HFFc6 (cell line): ENCODE results near the gene RAD51B. TPM values are rescaled to one million over a fixed set of nuclear protein-coding genes. Genes with fewer than 3 reads are reported as not detected.

Experiments
- DNase-seq: peaks from one replicate; pipeline ENCODE4 v3.0.0-alpha.2; 2018
- H3K27ac Mint-ChIP-seq: 2 replicates; pipeline ENCODE4 v1.8.0; 2020; ENCODE audit warnings: mild to moderate bottlenecking, mixed read lengths
- H3K27me3 Mint-ChIP-seq: 2 replicates; pipeline ENCODE4 v1.8.0; 2021; ENCODE audit warnings: mild to moderate bottlenecking, moderate library complexity, mixed read lengths; ENCODE audit not compliant: insufficient read depth
- H3K36me3 Mint-ChIP-seq: 2 replicates; pipeline ENCODE4 v1.8.0; 2021; ENCODE audit warnings: low read depth, mixed read lengths
- H3K4me1 Mint-ChIP-seq: 2 replicates; pipeline ENCODE4 v1.8.0; 2020; ENCODE audit warnings: low read depth, mixed read lengths
- H3K4me3 Mint-ChIP-seq: 2 replicates; pipeline ENCODE4 v1.8.0; 2020; ENCODE audit warnings: mild to moderate bottlenecking, moderate library complexity, mixed read lengths
- H3K9me3 Mint-ChIP-seq: 2 replicates; pipeline ENCODE4 v1.8.0; 2020; ENCODE audit warnings: mild to moderate bottlenecking, mixed read lengths
- CTCF ChIP-seq: fragments of 200-600 bp; sonication (generic); IDR thresholded peaks from 2 replicates; pipeline ENCODE4 v1.5.0; 2021; ENCODE audit warnings: antibody characterized with exemption, mild to moderate bottlenecking
- total RNA-seq, 6 experiments: library from RNA; stranded (reverse); fragmentation: NEBNext Ultra II Directional; extraction: Animal tissue kit (Norgen Biotek cat#: 25700); gene quantifications; 2 replicates in 1 of 6; 3 replicates in 5 of 6; pipeline ENCODE4 v1.2.3, GENCODE V29; 2021

RAD51B gene
- total RNA-seq, 6 experiments from 2014 or later = 7.1 to 12.4 (median 9.6) TPM

DNA sequence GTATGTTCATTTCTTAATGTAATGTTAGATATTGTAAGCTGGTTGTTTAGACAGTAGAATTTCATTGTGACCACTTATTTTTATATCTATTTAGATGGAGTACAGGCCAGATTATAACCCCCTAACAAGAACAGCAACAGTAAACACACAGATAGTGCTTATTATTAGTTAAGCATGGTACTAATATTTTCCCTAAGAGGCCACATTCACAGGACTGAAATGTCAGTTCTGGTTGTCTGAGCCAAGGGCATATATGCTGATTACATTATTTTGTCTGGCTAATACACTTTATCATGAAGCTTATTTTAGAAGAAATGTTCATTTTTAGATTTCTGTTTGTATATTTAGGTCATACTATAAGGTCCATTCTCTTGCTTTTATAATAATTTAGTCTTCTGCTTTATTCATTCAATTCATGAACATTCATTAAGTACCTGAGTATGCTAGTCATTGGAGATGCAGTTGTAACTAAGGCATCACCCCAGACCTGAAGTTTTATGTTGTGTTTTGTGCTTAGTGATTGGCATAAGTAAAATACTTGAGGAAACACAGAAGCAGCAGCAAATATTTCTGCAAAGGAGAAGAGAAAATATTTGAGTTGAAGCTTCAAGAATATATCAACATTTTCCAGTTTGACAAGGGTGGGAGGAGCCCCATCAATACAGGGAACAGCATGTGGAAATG lies 413.7 kb downstream of the RAD51B start:
- no peak for DNase-seq
- H3K27me3 Mint-ChIP-seq = no peaks in the 10 kb centered on the region; the same call in 1 of the 2 replicates
- H3K27ac Mint-ChIP-seq = no peak overlapping the region
- no peaks in the 10 kb centered on the region for H3K9me3 Mint-ChIP-seq
- H3K4me3 Mint-ChIP-seq = no peak overlapping the region
- no peak for TF ChIP-seq CTCF
- peaks cover 3% of the 10 kb centered on the region; the same call in 1 of the 2 replicates for H3K36me3 Mint-ChIP-seq
- peaks cover 30% of the 10 kb centered on the region for H3K4me1 Mint-ChIP-seq

- Mint-ChIP-seq H3K27me3 (no peaks in the 10 kb centered on the region; the same call in 1 of the 2 replicates), H3K4me3 (no peak overlapping the region), H3K9me3 (no peaks in the 10 kb centered on the region), H3K27ac (no peak overlapping the region), H3K4me1 (peaks cover 35% of the 10 kb centered on the region), H3K36me3 (peaks cover 3% of the 10 kb centered on the region; the same call in 1 of the 2 replicates)
- no peak for DNase-seq
- no peak for TF ChIP-seq CTCF
These were observed 414.7 kb downstream of the RAD51B start for GRCh38 chr14:68234101-68234905.

- Mint-ChIP-seq H3K27me3 (no peaks in the 10 kb centered on the region; the same call in 1 of the 2 replicates), H3K4me3 (no peak overlapping the region), H3K4me1 (peaks cover 35% of the 10 kb centered on the region), H3K9me3 (no peaks in the 10 kb centered on the region), H3K27ac (no peak overlapping the region), H3K36me3 (peaks cover 3% of the 10 kb centered on the region; the same call in 1 of the 2 replicates)
- TF ChIP-seq CTCF = no peak
- DNase-seq = peak; percentile 27
These were observed 415.4 kb downstream of the RAD51B start for GRCh38 chr14:68235011-68235410.

GRCh38 chr14:68236582-68237458 lies 417.2 kb downstream of the RAD51B start:
- no peak for DNase-seq
- Mint-ChIP-seq H3K4me3 (no peak overlapping the region), H3K36me3 (peaks cover 3% of the 10 kb centered on the region; the same call in 1 of the 2 replicates), H3K27ac (no peak overlapping the region), H3K9me3 (no peaks in the 10 kb centered on the region), H3K27me3 (no peaks in the 10 kb centered on the region; the same call in 1 of the 2 replicates), H3K4me1 (peaks cover 35% of the 10 kb centered on the region)
- no peak for TF ChIP-seq CTCF

GRCh38 chr14:68238551-68238950 lies 419.0 kb downstream of the RAD51B start:
- H3K27ac Mint-ChIP-seq = no peak overlapping the region
- H3K36me3 Mint-ChIP-seq = peaks cover 3% of the 10 kb centered on the region; the same call in 1 of the 2 replicates
- no peaks in the 10 kb centered on the region for H3K9me3 Mint-ChIP-seq
- no peak for TF ChIP-seq CTCF
- peaks cover 36% of the 10 kb centered on the region for H3K4me1 Mint-ChIP-seq
- DNase-seq = no peak
- H3K27me3 Mint-ChIP-seq = no peaks in the 10 kb centered on the region; the same call in 1 of the 2 replicates
- H3K4me3 Mint-ChIP-seq = no peak overlapping the region
